ENCODE data around the gene WDR26. TPM values are rescaled to one million over a fixed set of nuclear protein-coding genes. Genes with fewer than 3 reads are reported as not detected.
A peak's percentile ranks its signal among the peaks of the same experiment; 100 is the strongest.
"Not testable (repeated sequence)": the region's sequence is repeated elsewhere in the genome, so short reads cannot be mapped to it uniquely, and the experiment has no call there.

Gene WDR26
- total RNA-seq, 1 donor from 2014 or later, result 106 TPM

GRCh38 chr1:224431726-224432125, 2.9 kb downstream of the WDR26 start:
- peaks cover 20% of the 10 kb centered on the region for H3K36me3 Mint-ChIP-seq (ENCODE audit: unreplicated experiment)
- H3K9me3 Mint-ChIP-seq (ENCODE audit: unreplicated experiment), result no peaks in the 10 kb centered on the region
- H3K4me3 Mint-ChIP-seq (ENCODE audit: unreplicated experiment), result peak overlapping the region; percentile 95
- no peak for DNase-seq (ENCODE audit: extremely low spot score, unreplicated experiment)
- no peaks in the 10 kb centered on the region for H3K27me3 Mint-ChIP-seq (ENCODE audit: unreplicated experiment)
- peak overlapping the region; percentile 77 for H3K27ac Mint-ChIP-seq (ENCODE audit: unreplicated experiment)
- no peak for TF ChIP-seq CTCF (IDR thresholded peaks at IDR 0.05)
- H3K4me1 Mint-ChIP-seq (ENCODE audit: unreplicated experiment), result peaks cover 60% of the 10 kb centered on the region

DNA sequence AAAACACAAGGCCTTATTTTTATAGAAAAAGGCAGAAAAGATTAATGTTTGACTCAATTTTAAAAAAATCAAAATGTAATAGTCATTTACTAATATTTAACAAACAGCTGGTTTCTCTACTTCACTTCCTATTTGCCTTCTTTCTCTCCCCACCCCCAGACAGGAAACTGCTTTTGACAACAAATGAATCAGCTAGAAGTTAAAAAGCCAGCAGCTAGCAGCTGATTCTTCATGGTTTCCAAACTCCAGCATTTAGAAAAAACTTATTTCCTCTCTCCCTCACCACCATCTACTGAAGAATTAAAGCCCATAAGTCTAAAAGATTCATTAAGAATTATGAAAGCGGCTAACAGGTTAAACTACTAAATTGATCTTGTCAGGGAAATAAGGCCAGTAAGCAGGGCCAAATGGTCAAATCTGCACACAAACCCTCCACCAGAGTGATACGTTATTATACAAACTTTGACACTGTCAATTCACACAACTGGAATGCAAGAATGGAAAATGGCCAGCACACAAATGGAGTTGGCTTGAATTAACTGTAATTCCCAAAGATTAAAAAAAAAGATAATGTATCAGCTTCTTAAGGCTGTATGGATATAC, 4.0 kb downstream of the WDR26 start:
- H3K9me3 Mint-ChIP-seq (ENCODE audit: unreplicated experiment), result no peaks in the 10 kb centered on the region
- DNase-seq (ENCODE audit: extremely low spot score, unreplicated experiment), result no peak
- H3K4me1 Mint-ChIP-seq (ENCODE audit: unreplicated experiment), result peaks cover 60% of the 10 kb centered on the region
- H3K4me3 Mint-ChIP-seq (ENCODE audit: unreplicated experiment), result peak overlapping the region; percentile 68
- peaks cover 25% of the 10 kb centered on the region for H3K36me3 Mint-ChIP-seq (ENCODE audit: unreplicated experiment)
- peak overlapping the region; percentile 90 for H3K27ac Mint-ChIP-seq (ENCODE audit: unreplicated experiment)
- no peaks in the 10 kb centered on the region for H3K27me3 Mint-ChIP-seq (ENCODE audit: unreplicated experiment)
- TF ChIP-seq CTCF (IDR thresholded peaks at IDR 0.05), result no peak

DNA sequence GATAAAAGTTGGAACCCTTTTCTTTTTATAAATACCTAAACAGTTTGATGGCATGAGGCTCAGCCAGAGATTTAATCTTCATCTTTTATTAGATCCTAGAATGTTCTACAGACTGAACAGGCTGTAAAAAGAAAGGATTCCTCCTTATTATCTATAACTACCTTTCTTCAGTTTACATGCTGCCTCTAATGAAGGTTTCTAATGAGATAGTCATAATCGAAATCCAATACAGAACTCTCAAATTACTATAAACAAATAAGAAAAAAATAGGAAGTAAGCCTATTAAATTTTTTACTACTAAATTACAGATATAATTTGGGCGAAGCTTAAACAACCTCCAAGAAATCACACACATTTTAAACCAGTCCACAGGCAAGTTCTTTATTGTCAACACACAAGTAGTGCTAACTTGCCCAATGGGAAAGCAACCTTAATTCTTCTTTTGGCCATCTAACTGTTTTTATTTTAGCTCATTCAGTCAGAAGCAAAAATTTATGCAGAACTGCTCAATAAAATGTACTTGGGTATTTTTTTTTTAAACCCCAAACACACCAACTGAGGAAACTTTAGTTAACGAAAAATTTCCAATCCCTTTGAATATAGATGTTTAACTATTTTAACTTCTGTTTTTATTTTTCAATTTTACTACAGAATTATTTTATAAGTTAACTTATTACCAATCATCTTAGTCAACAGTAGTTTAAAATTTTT, 4.8 kb downstream of the WDR26 start:
- H3K4me3 Mint-ChIP-seq (ENCODE audit: unreplicated experiment), result no peak overlapping the region
- H3K4me1 Mint-ChIP-seq (ENCODE audit: unreplicated experiment), result peaks cover 63% of the 10 kb centered on the region
- no peaks in the 10 kb centered on the region for H3K9me3 Mint-ChIP-seq (ENCODE audit: unreplicated experiment)
- no peak for DNase-seq (ENCODE audit: extremely low spot score, unreplicated experiment)
- H3K27ac Mint-ChIP-seq (ENCODE audit: unreplicated experiment), result peak overlapping the region; percentile 61
- peaks cover 33% of the 10 kb centered on the region for H3K36me3 Mint-ChIP-seq (ENCODE audit: unreplicated experiment)
- TF ChIP-seq CTCF (IDR thresholded peaks at IDR 0.05), result no peak
- H3K27me3 Mint-ChIP-seq (ENCODE audit: unreplicated experiment), result no peaks in the 10 kb centered on the region

GRCh38 chr1:224428713-224429112, 5.9 kb downstream of the WDR26 start:
- peaks cover 65% of the 10 kb centered on the region for H3K4me1 Mint-ChIP-seq (ENCODE audit: unreplicated experiment)
- H3K9me3 Mint-ChIP-seq (ENCODE audit: unreplicated experiment); DNase-seq (ENCODE audit: extremely low spot score, unreplicated experiment); H3K27me3 Mint-ChIP-seq (ENCODE audit: unreplicated experiment): not testable (repeated sequence)
- peaks cover 43% of the 10 kb centered on the region for H3K36me3 Mint-ChIP-seq (ENCODE audit: unreplicated experiment)
- peak overlapping the region; percentile 8 for H3K4me3 Mint-ChIP-seq (ENCODE audit: unreplicated experiment)
- H3K27ac Mint-ChIP-seq (ENCODE audit: unreplicated experiment), result peak overlapping the region; percentile 61

DNA sequence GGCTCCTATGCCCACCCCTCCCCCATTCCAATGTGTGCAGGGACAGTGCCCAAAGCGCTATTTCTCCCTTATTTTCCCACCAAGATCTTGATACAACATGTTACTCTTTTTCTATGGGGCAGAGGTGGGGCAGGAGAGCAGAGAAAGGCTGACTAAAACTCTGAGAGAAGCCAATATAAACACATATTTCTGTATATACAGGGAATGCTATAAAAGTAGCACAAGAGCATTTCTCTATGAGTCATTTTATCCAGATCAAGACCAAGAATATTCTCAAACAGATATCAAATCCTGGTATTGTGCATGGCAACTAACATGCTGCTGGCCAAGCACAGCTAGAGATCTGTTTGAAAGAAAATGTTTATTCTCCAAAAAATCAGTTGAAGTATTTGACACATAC, 7.3 kb downstream of the WDR26 start:
- Mint-ChIP-seq H3K9me3 (ENCODE audit: unreplicated experiment) (no peaks in the 10 kb centered on the region), H3K4me1 (ENCODE audit: unreplicated experiment) (peaks cover 59% of the 10 kb centered on the region), H3K27me3 (ENCODE audit: unreplicated experiment) (no peaks in the 10 kb centered on the region), H3K27ac (ENCODE audit: unreplicated experiment) (peak overlapping the region; percentile 86), H3K4me3 (ENCODE audit: unreplicated experiment) (peak overlapping the region; percentile 36), H3K36me3 (ENCODE audit: unreplicated experiment) (peaks cover 55% of the 10 kb centered on the region)
- TF ChIP-seq CTCF (IDR thresholded peaks at IDR 0.05), result no peak
- DNase-seq (ENCODE audit: extremely low spot score, unreplicated experiment), result no peak

DNA sequence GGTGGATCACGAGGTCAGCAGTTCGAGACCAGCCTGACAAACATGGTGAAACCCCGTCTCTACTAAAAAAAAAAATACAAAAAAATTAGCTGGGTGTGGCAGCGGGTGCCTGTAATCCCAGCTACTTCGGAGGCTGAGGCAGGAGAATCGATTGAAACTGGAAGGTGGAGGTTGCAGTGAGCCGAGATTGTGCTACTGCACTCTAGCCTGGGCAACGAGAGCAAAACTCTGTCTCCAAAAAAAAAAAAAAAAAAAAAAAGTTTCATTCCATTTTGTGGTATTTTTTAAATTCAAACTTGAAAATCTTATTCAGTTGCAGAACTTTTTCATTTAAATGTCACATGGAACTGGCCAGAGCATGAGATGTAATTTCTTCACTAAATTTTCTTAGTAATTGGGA, 7.7 kb downstream of the WDR26 start:
- peak overlapping the region; percentile 86 for H3K27ac Mint-ChIP-seq (ENCODE audit: unreplicated experiment)
- not testable (repeated sequence) for H3K9me3 Mint-ChIP-seq (ENCODE audit: unreplicated experiment); H3K27me3 Mint-ChIP-seq (ENCODE audit: unreplicated experiment); H3K4me3 Mint-ChIP-seq (ENCODE audit: unreplicated experiment); DNase-seq (ENCODE audit: extremely low spot score, unreplicated experiment)
- peaks cover 54% of the 10 kb centered on the region for H3K4me1 Mint-ChIP-seq (ENCODE audit: unreplicated experiment)
- peaks cover 60% of the 10 kb centered on the region for H3K36me3 Mint-ChIP-seq (ENCODE audit: unreplicated experiment)
